SKM-1 (cell line): Measurements from ENCODE around the gene SARNP.
"Not testable (repeated sequence)": the region's sequence is repeated elsewhere in the genome, so short reads cannot be mapped to it uniquely, and the experiment has no call there.

ENCODE experiments used
- DNase-seq: peaks from one replicate; lab custom pipeline; 2025; ENCODE audit not compliant: unreplicated experiment; lab: John Stamatoyannopoulos, UW

SARNP gene

DNA sequence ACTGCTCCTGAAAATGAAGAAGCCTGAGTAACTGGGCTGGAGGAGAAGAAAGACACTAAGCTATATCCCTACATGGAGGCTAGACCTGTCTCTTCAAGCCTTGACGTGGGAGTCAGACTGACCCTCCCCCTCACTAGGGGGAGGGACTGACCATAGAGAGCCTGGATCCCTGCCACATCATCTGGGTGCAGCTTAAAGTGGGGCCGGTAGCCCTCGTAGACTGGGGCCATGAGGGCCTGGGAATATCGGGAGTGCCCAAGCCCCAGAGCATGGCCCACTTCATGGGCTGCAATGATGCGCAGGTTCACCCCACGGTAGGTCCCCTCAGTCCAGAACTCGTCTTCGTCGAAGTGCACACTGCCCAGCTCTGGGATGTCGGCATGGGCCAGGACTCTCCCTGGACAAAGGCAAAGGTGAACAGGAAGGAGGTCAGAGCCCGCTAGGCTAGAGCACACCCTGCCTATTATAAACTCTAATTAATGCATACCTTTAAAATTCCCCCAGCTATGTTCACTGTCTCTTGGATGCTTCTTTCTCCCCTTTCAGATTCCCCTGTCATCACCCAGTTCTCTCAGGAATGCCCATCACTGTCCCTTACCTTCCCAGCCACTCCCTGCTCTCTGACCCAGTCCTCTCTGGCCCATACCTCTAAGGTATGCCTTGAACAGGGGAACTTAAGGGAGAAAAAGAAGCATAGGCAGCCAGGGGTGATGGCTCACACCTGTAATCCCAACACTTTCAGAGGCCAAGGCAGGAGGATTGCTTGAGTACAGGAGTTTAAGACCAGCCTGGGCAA, 22.0 kb upstream of the SARNP start:
- no peak for DNase-seq

DNA sequence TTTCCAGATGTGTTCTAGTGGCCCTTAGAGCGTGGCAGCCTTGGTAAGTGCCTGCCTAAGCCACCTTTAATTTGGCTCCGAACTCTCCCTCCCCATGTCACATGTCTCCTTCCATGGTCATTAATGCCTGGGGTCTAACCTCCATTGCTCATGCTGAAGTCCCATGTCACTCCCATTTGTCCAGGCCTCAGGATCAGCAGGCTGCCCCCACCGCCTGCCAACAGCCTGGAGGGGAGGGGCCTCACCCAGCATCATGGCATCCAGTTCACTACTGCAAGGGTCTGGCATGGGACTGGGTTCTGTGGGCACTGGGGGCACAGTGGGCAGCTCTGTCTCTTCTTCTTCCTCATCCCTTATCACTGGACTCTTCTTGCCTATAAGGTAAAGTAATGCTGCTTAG, 20.8 kb upstream of the SARNP start:
- DNase-seq = no peak

- DNase-seq = not testable (repeated sequence)
These were observed 16.9 kb upstream of the SARNP start for GRCh38 chr12:55834400-55834799.

DNA sequence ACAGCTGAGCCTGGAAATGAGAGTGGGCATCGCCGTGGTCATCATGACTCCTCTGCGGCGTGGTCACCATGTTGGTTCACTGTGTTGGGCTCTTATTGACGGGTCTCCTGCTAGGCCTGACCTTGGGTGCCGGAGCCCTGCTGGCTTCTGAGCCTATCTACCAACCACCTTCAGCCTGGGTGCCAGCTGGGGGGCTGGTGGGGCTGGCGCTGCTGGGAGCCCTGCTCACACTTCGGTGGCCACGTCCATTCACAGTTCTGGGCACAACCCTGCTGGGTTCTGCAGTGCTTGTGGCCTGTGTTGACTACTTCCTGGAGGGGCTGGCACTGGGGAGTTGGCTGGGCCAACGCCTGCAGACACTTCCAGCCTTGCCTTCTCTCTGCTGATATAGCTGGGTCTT, 15.5 kb upstream of the SARNP start:
- no peak for DNase-seq

DNA sequence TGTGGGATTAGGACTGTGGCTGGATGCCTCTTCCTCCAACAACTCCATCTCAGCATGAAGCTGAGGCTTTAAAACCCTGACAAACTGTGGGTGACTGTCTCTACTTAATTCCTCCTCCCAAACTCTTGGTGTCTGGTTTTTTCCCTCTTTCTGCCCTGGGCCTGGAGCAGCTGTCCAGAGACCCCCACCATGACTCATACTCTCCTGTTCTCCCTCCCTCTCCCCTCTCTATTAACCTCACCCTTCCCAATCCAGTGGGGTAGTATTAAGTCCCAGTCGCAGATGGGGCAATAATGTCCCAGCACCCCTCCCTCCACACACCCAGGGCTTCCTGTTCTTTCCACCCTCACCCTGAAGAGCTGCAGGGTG, 13.9 kb upstream of the SARNP start:
- no peak for DNase-seq

- DNase-seq = no peak
These were observed 13.3 kb upstream of the SARNP start for GRCh38 chr12:55830601-55831446.

DNA sequence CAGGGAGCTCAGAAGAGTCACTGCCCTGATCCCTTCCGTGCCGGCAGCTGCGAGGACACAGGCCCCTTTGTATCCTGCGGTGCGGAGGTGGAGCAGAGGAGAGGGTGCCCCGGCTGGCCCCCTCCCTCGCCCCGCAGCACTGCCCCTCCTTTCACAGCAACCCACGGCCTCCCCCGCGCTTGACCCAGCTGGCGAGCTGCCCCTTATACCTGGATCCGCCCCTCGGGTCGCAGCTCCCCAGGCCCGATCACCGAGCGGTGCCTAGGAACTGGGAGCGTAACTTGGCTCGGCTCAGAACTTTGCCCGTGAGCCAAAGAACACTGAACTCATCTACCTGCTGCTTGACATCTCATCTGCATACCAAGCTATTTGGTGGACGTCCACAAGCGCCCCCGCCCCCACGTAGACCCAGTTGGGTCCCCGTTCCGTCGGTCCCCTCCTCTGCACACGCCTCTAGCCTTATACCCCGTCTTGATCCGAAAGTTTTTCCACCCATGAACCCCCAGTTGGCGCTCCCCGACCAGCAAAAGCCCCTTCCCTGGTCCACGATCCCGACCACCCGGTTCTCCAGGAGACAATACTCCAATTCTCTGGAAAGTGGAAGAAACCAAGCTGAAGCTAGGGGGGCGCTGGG, 12.6 kb upstream of the SARNP start:
- DNase-seq = no peak

GRCh38 chr12:55828357-55828756, 10.8 kb upstream of the SARNP start:
- no peak for DNase-seq

DNA sequence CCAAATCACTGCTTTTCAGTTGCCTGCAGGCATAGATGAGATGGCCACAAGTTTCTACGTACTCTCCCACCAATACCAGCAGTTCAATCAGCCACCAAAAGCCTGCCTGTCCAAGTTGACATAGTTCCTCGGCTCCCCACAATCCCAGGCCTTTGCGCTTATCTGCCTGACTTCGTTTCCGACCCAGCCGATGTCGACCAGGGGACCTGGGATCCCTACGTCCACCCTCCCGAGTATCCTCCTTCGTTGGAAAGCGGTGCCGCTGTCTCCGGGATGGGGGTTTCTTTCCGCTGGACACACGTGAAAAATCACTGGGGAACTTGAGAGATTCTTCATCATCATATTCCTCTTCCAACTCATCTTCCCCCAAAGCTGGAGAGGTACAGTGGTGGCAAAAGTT, 10.3 kb upstream of the SARNP start:
- no peak for DNase-seq

GRCh38 chr12:55824726-55825125, 7.2 kb upstream of the SARNP start:
- no peak for DNase-seq

GRCh38 chr12:55823419-55823818, 5.9 kb upstream of the SARNP start:
- DNase-seq = no peak

DNA sequence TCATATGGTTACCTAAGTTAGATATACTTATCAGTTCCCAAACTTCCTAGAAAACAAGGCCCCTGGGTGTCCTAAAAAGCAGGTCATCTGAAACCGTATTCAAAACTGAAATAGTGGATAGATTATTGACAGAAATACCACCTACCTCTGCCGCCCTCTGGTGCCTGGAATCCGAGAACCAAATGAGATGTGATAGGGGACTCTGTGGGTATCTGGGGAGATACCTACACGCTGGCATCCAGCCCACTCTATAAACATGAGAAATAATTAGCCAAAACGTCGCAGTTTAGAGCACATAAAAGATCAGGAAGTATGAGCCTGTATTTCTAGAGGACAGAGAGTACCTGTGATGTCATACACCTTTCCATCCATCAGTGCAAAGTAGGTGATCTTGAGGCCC, 4.7 kb upstream of the SARNP start:
- no peak for DNase-seq

GRCh38 chr12:55820679-55821078, 3.2 kb upstream of the SARNP start:
- no peak for DNase-seq

GRCh38 chr12:55818886-55819285, 1.4 kb upstream of the SARNP start:
- DNase-seq = no peak

DNA sequence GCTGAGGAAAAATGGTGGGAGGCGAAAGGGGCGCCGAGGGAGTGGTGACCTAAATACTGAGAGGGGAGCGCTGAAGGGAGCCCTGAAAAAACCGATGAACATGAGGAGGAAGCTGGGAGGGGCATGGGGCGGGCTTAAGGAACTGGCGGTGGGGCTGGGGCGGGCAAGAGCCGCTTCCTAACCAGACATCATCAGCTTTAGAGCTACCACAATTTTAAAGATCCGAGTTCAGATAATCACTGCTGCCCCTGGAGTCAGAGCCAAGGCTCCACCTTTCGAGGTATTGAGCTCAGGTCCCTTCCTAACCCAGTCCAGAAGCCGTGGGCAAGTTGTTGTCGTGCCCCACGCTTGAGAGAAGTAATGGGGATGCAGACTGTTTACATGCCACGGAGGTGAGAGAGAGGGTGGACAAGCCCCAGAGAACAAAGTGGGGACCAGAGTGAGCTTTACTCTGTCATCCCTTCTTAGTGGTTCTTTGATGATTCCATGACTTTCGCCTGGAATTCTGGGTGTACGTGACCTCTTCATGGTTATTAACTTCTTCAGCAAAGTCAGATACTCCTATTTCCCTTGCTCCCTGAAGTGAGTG, 710 bp upstream of the SARNP start:
- DNase-seq = no peak

- no peak for DNase-seq
These were observed 611 bp downstream of the SARNP start for GRCh38 chr12:55816881-55817344.

- no peak for DNase-seq
These were observed 2.1 kb downstream of the SARNP start for GRCh38 chr12:55815473-55815872.

GRCh38 chr12:55814257-55814656, 3.3 kb downstream of the SARNP start:
- no peak for DNase-seq

DNA sequence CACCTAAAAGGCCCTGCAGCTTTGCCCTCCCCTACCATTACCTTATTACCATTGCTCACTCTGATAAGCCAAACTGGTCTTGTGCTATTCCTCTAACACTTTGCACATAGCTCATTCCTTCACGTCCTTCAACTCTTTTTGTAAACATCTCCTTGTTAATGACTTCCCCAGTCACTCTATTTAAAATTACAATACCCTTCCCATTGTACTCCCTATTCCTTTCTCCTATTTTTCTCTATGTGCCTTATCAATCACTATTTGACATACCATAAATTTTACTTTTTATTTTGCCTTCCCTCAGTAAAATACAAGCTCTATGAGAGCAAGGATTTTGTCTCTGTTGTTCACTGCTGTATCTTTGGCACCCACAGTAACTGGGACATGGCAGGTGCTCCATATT, 5.4 kb downstream of the SARNP start:
- DNase-seq = no peak

- no peak for DNase-seq
These were observed 8.2 kb downstream of the SARNP start for GRCh38 chr12:55809274-55809673.

GRCh38 chr12:55806982-55807381, 10.5 kb downstream of the SARNP start:
- DNase-seq = no peak
